Prostate gland (tissue), 2 donors: ENCODE measurements around the gene EIF4ENIF1. TPM values are rescaled to one million over a fixed set of nuclear protein-coding genes. Genes with fewer than 3 reads are reported as not detected.
A peak's percentile ranks its signal among the peaks of the same experiment; 100 is the strongest.

Source experiments
- DNase-seq: peaks from one replicate; pipeline ENCODE4 v3.0.0-alpha.2; 2019; ENCODE audit warnings: low spot score
- H3K27ac ChIP-seq, 2 donors: fragments of 200-600 bp; sonication (generic); 2 replicates each; pipeline ENCODE4 v1.5.1; 2017 to 2019
- H3K27me3 ChIP-seq: fragments of 200-600 bp; sonication (generic); replicated peaks from 2 replicates; pipeline ENCODE4 v1.5.1; 2019; ENCODE audit not compliant: insufficient read depth
- H3K36me3 ChIP-seq, 2 donors: fragments of 200-600 bp; sonication (generic); 1 replicate in 1 of 2; 2 replicates in 1 of 2; pipeline versions ENCODE4 v1.5.1 to v1.8.1; 2017 to 2019
- H3K4me1 ChIP-seq: fragments of 200-600 bp; sonication (generic); replicated peaks from 2 replicates; pipeline ENCODE4 v1.5.1; 2019
- H3K4me3 ChIP-seq, 2 donors: fragments of 200-600 bp; sonication (generic); 2 replicates each; pipeline ENCODE4 v1.5.1; 2017 to 2019
- H3K9me3 ChIP-seq: fragments of 200-600 bp; sonication (generic); 2 replicates; pipeline ENCODE4 v1.5.1; 2017
- CTCF ChIP-seq, 4 experiments: fragments of 200-600 bp in 2 of 4; fragments of 450-650 bp in 2 of 4; sonication (generic) in 2 of 4; IDR thresholded peaks; 1 replicate in 3 of 4; 2 replicates in 1 of 4; pipeline ENCODE4 v1.5.1; 2016 to 2019; ENCODE audit warnings: antibody characterized with exemption in 4 of 4, mild to moderate bottlenecking in 2 of 4, moderate library complexity in 2 of 4
- POLR2A ChIP-seq: fragments of 450-650 bp; IDR thresholded peaks from one replicate; pipeline ENCODE4 v1.6.1; 2016; ENCODE audit warnings: antibody characterized with exemption, mild to moderate bottlenecking
- POLR2AphosphoS5 ChIP-seq: sonication (generic); formaldehyde crosslinking; IDR thresholded peaks from one replicate; pipeline ENCODE4 v1.6.1; 2017; ENCODE audit warnings: antibody characterized with exemption
- whole genome bisulfite sequencing: methylation state at CpG from one replicate; pipeline ENCODE4 v1.1.5; 2018; 5-methylcytosine and 5-hydroxymethylcytosine counted together
- intact Hi-C: fragments of 100-400 bp; cut with DNase I; formaldehyde crosslinking; loops from one replicate; pipeline ENCODE4 v1.14.2; 2022
- total RNA-seq, 2 donors: library from RNA; depleted of rRNA; stranded (reverse); fragments of >200 nt; gene quantifications; one replicate each; pipeline ENCODE4 v1.1.0, GENCODE V29; 2016

EIF4ENIF1 gene
- 10 to 100 TPM; 11.9 to 38.1 TPM for total RNA-seq

GRCh38 chr22:31489632-31490495 lies at the start of gene EIF4ENIF1:
Gene EIF4ENIF1, minus strand, starts transcription at chr22:31489842. Its CDS starts 1,124 bp downstream, at chr22:31488718.
- under 1% methylated on average over 96 of the region's 100 CpGs for WGBS
- H3K27ac ChIP-seq, result peak within 1 kb of the TSS; percentile 91 to 97
- no peaks in the 10 kb centered on the region for H3K36me3 ChIP-seq
- intact Hi-C loops, result no loop called here
- DNase-seq, result peak; percentile 82
- peaks cover 12% of the 10 kb centered on the region for H3K4me1 ChIP-seq
- H3K27me3 ChIP-seq, result no peaks in the 10 kb centered on the region
- peak within 1 kb of the TSS; percentile 82 to 87 for H3K4me3 ChIP-seq
- no peaks in the 10 kb centered on the region for H3K9me3 ChIP-seq
- TF ChIP-seq POLR2AphosphoS5 (peak; percentile 65), POLR2A (peak; percentile 73), CTCF (IDR thresholded peaks at IDR 0.05) (peak in 1 of 4 experiments; percentile 25)

- WGBS, result 84% methylated on average over 5 of the region's 5 CpGs
- TF ChIP-seq CTCF (IDR thresholded peaks at IDR 0.05), result no peak
- TF ChIP-seq POLR2AphosphoS5, result no peak
- no peak for TF ChIP-seq POLR2A
- Histone ChIP-seq H3K36me3 (no peaks in the 10 kb centered on the region), H3K4me3 (no peak overlapping the region), H3K4me1 (no peaks in the 10 kb centered on the region), H3K27me3 (no peaks in the 10 kb centered on the region), H3K9me3 (no peaks in the 10 kb centered on the region), H3K27ac (no peak overlapping the region)
- intact Hi-C loops, result no loop called here
- no peak for DNase-seq
These were observed 49.2 kb upstream of the EIF4ENIF1 start for GRCh38 chr22:31538815-31539214.

GRCh38 chr22:31537019-31537535 lies 47.4 kb upstream of the EIF4ENIF1 start:
- intact Hi-C loops, result no loop called here
- Histone ChIP-seq H3K9me3 (no peaks in the 10 kb centered on the region), H3K36me3 (no peaks in the 10 kb centered on the region), H3K27ac (no peak overlapping the region), H3K27me3 (no peaks in the 10 kb centered on the region), H3K4me1 (no peaks in the 10 kb centered on the region), H3K4me3 (no peak overlapping the region)
- 84% methylated on average over 8 of the region's 8 CpGs for WGBS
- no peak for DNase-seq
- no peak for TF ChIP-seq POLR2AphosphoS5
- no peak for TF ChIP-seq CTCF (IDR thresholded peaks at IDR 0.05)
- no peak for TF ChIP-seq POLR2A

GRCh38 chr22:31533374-31533773 lies 43.7 kb upstream of the EIF4ENIF1 start:
- Histone ChIP-seq H3K4me1 (no peaks in the 10 kb centered on the region), H3K27me3 (no peaks in the 10 kb centered on the region), H3K27ac (no peak overlapping the region), H3K4me3 (no peak overlapping the region), H3K36me3 (no peaks in the 10 kb centered on the region), H3K9me3 (no peaks in the 10 kb centered on the region)
- intact Hi-C loops, result no loop called here
- no peak for DNase-seq
- TF ChIP-seq CTCF (IDR thresholded peaks at IDR 0.05) (no peak), POLR2AphosphoS5 (no peak), POLR2A (no peak)
- 63% methylated on average over 5 of the region's 5 CpGs for WGBS
